Measurements from ENCODE around the gene SKIDA1. TPM values are rescaled to one million over a fixed set of nuclear protein-coding genes. Genes with fewer than 3 reads are reported as not detected.

SKIDA1 gene
- total RNA-seq, 1 experiment from 2014 or later: 9.3 TPM

DNA sequence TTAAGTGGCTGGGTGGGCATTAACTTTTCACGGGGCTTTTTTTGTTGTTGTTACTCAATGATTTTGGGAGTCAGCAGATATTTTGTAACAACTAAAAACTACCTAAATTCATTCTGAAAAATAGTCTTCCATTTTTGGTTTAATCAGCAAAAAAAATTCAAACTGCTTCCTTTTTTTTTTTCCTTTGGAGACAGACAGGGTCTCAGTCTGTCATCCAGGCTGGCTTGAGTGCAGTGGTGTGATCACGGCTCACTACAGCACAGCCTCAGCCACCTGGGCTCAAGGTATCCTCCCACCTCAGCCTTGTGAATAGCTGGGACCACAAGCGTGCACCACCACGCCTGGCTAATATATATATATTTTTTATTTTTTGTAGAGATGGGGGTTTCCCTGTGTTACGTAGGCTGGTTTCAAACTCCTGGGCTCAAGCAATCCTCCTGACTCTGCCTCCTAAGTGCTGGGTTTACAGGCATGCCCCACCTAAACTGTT is 36.5 kb downstream of the SKIDA1 start:
- DNase-seq (ENCODE audit: low read depth, low spot score) (no peak), ATAC-seq (no peak)
- no peaks in the 10 kb centered on the region for H3K27me3 ChIP-seq (ENCODE audit: control insufficient read depth, insufficient read depth, low read length)
- ChIA-PET POLR2A (interaction anchor here (0.5 to 0.7 kb wide), 2 partner anchors 9 to 50 kb away, joined by 3 to 8 read pairs; no protein-coding TSS in a partner anchor), CTCF (no interaction called here)
- peak overlapping the region; percentile 98 for H3K27ac ChIP-seq (ENCODE audit: low read length)
- intact Hi-C loops (cut with micrococcal nuclease; ENCODE audit: unreplicated experiment): no loop called here
- no peak overlapping the region for H3K4me3 ChIP-seq (ENCODE audit: low read depth in 2 of 2, low read length in 2 of 2)
- no TSS peak for BruUV-seq (replicated peaks)
- H3K9me3 ChIP-seq (ENCODE audit: control insufficient read depth, insufficient read depth, low read depth, low read length): no peaks in the 10 kb centered on the region
- H3K36me3 ChIP-seq (ENCODE audit: control insufficient read depth, insufficient read depth, low read length): no peaks in the 10 kb centered on the region; the same call in 1 of the 2 replicates
- H3K4me1 ChIP-seq (ENCODE audit: control insufficient read depth, insufficient read depth, low read length): peaks cover 41% of the 10 kb centered on the region
- TF ChIP-seq TCF7L2 (IDR thresholded peaks at IDR 0.05; ENCODE audit: low read depth, low read length): no peak
- no peak for TF ChIP-seq SIN3A (IDR thresholded peaks at IDR 0.05; ENCODE audit: borderline replicate concordance, insufficient read depth, low read depth, low read length)
- TF ChIP-seq POLR2AphosphoS5 (IDR thresholded peaks at IDR 0.05; ENCODE audit: low read depth, low read length): no peak
- TF ChIP-seq REST (IDR thresholded peaks at IDR 0.05; ENCODE audit: insufficient read depth in 1 of 2, low read depth in 2 of 2, low read length in 1 of 2): no peak
- TF ChIP-seq CTCF (IDR thresholded peaks at IDR 0.05): no peak
- in situ Hi-C loops (cut with HindIII; ENCODE audit: low pct_unique_long_range_greater_than_20kb, low sequenced_read_pairs): no loop called here

- POLR2A ChIA-PET: no interaction called here
- peaks cover 37% of the 10 kb centered on the region for H3K4me1 ChIP-seq (ENCODE audit: control insufficient read depth, insufficient read depth, low read length)
- CTCF ChIA-PET: no interaction called here
- BruUV-seq (replicated peaks): no TSS peak
- in situ Hi-C loops (cut with HindIII; ENCODE audit: low pct_unique_long_range_greater_than_20kb, low sequenced_read_pairs) (no loop called here), intact Hi-C loops (cut with micrococcal nuclease; ENCODE audit: unreplicated experiment) (no loop called here)
- H3K4me3 ChIP-seq (ENCODE audit: low read depth in 2 of 2, low read length in 2 of 2): no peak overlapping the region
- no peaks in the 10 kb centered on the region; the same call in 1 of the 2 replicates for H3K36me3 ChIP-seq (ENCODE audit: control insufficient read depth, insufficient read depth, low read length)
- no peaks in the 10 kb centered on the region for H3K27me3 ChIP-seq (ENCODE audit: control insufficient read depth, insufficient read depth, low read length)
- no peak for DNase-seq (ENCODE audit: low read depth, low spot score)
- no peaks in the 10 kb centered on the region for H3K9me3 ChIP-seq (ENCODE audit: control insufficient read depth, insufficient read depth, low read depth, low read length)
- peak overlapping the region; percentile 98 for H3K27ac ChIP-seq (ENCODE audit: low read length)
- ATAC-seq: peak; percentile 59
- TF ChIP-seq CTCF (IDR thresholded peaks at IDR 0.05): no peak
- no peak for TF ChIP-seq TCF7L2 (IDR thresholded peaks at IDR 0.05; ENCODE audit: low read depth, low read length)
- no peak for TF ChIP-seq POLR2AphosphoS5 (IDR thresholded peaks at IDR 0.05; ENCODE audit: low read depth, low read length)
- TF ChIP-seq SIN3A (IDR thresholded peaks at IDR 0.05; ENCODE audit: borderline replicate concordance, insufficient read depth, low read depth, low read length): no peak
- no peak for TF ChIP-seq REST (IDR thresholded peaks at IDR 0.05; ENCODE audit: insufficient read depth in 1 of 2, low read depth in 2 of 2, low read length in 1 of 2)
Measured at GRCh38 chr10:21488246-21488956, 37.1 kb downstream of the SKIDA1 start.
